Esophagus muscularis mucosa (tissue), 3 donors: Measurements from ENCODE around the gene MAPK8IP2.

Experiments
- CTCF ChIP-seq, 3 experiments: fragments of 200-600 bp in 2 of 3; fragments of 450-650 bp in 1 of 3; sonication (generic) in 2 of 3; IDR thresholded peaks; one replicate each; pipeline ENCODE4 v1.5.1; 2017 to 2019; ENCODE audit warnings: antibody characterized with exemption in 3 of 3, mild to moderate bottlenecking in 2 of 3, moderate library complexity in 1 of 3
- POLR2AphosphoS5 ChIP-seq, 2 donors: sonication (generic); formaldehyde crosslinking; IDR thresholded peaks; one replicate each; pipeline ENCODE4 v1.6.1; 2017; ENCODE audit warnings: antibody characterized with exemption in 2 of 2

DNA sequence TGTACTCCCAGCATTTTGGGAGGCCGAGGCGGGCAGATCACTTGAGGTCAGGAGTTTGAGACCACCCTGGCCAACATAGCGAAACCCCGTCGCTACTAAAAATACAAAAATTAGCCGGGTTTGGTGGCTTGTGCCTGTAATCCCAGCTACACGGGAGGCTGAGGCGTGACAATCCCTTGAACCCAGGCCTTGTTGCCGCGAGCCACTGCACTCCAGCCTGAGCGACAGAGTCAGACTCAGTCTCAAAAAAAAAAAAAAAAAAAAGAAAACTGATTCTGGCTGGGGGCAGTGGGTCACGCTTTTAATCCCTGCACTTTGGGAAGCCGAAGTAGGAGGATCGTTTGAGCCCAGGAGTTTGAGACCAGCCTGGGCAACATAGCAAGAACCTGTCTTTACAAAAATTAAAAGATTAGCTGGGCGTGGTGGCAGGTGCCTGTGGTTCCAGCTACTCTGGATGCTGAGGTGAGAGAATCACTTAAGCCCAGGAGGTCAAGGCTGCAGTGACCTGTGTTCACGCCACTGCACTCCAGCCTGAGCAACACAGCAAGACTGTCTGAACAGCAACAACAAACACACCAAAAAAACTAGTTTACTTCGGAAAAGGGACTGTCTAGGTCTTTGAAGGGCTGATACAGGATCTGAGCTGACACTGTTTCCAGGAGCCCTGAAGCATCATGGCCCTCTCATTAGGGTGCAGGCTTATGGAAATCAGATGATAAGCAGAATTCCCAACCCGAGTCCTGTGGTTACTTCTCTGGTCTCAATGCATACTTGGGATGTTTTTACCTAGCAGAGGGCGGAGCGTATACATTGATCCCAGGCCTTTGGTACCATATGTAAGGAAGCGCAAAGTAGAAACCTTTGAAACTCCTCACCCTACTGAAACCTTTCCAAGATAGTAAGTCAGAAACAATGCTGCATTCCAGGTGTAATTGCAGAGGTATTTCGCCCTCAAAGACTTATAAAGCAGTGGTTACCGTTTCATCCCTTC, 16.2 kb upstream of the MAPK8IP2 start:
- TF ChIP-seq POLR2AphosphoS5 (IDR thresholded peaks at IDR 0.05) (no peak), CTCF (IDR thresholded peaks at IDR 0.05) (no peak)
